Vagina (tissue), 2 donors: ENCODE measurements around the gene CCL5. TPM values are rescaled to one million over a fixed set of nuclear protein-coding genes. Genes with fewer than 3 reads are reported as not detected.

Experiments used
- DNase-seq, 2 donors: peaks; one replicate each; pipeline ENCODE4 v3.0.0-alpha.2; 2017; ENCODE audit errors: extremely low spot score in 2 of 2
- H3K27ac ChIP-seq: fragments of 200-600 bp; sonication (generic); one replicate; pipeline ENCODE4 v1.5.1; 2019
- H3K27me3 ChIP-seq: fragments of 200-600 bp; sonication (generic); one replicate; pipeline ENCODE4 v1.5.1; 2019
- H3K36me3 ChIP-seq, 2 donors: fragments of 200-600 bp; sonication (generic); one replicate each; pipeline ENCODE4 v1.5.1; 2017 to 2019
- H3K4me1 ChIP-seq: fragments of 200-600 bp; sonication (generic); one replicate; pipeline ENCODE4 v1.5.1; 2019
- H3K4me3 ChIP-seq, 2 donors: fragments of 200-600 bp; sonication (generic); 1 replicate in 1 of 2; 2 replicates in 1 of 2; pipeline ENCODE4 v1.5.1; 2016 to 2019
- H3K9me3 ChIP-seq: fragments of 200-600 bp; sonication (generic); one replicate; pipeline ENCODE4 v1.5.1; 2019
- CTCF ChIP-seq, 3 experiments: fragments of 450-650 bp in 2 of 3; fragments of 200-600 bp in 1 of 3; sonication (generic) in 1 of 3; IDR thresholded peaks; one replicate each; pipeline ENCODE4 v1.5.1; 2017 to 2019; ENCODE audit warnings: antibody characterized with exemption in 3 of 3, mild to moderate bottlenecking in 2 of 3, moderate library complexity in 2 of 3
- POLR2A ChIP-seq, 2 donors: fragments of 450-650 bp; IDR thresholded peaks; one replicate each; pipeline ENCODE4 v1.6.1; 2017; ENCODE audit warnings: antibody characterized with exemption in 2 of 2, mild to moderate bottlenecking in 2 of 2, moderate library complexity in 2 of 2
- POLR2AphosphoS5 ChIP-seq, 2 donors: sonication (generic); formaldehyde crosslinking; IDR thresholded peaks; one replicate each; pipeline ENCODE4 v1.9.0; 2017; ENCODE audit warnings: antibody characterized with exemption in 2 of 2, mild to moderate bottlenecking in 2 of 2, low read depth in 1 of 2; ENCODE audit not compliant: insufficient read depth in 1 of 2
- intact Hi-C: fragments of 100-400 bp; cut with DNase I; formaldehyde crosslinking; loops from one replicate; pipeline ENCODE4 v1.15.1; 2023
- total RNA-seq: library from RNA; depleted of rRNA; stranded (reverse); fragments of >200 nt; gene quantifications from one replicate; pipeline ENCODE4 v1.2.3, GENCODE V29; 2016

Gene CCL5
- total RNA-seq, 1 donor from 2014 or later: 4.9 TPM

- DNase-seq: no peak
- intact Hi-C loops: no loop called here
- H3K36me3 ChIP-seq: no peaks in the 10 kb centered on the region
- H3K4me1 ChIP-seq: no peaks in the 10 kb centered on the region
- TF ChIP-seq POLR2A (IDR thresholded peaks at IDR 0.05) (no peak), CTCF (IDR thresholded peaks at IDR 0.05) (no peak), POLR2AphosphoS5 (IDR thresholded peaks at IDR 0.05; ENCODE audit: insufficient read depth in 1 of 2, low read depth in 1 of 2) (no peak)
- H3K27ac ChIP-seq: no peak overlapping the region
- H3K9me3 ChIP-seq: no peaks in the 10 kb centered on the region
- H3K27me3 ChIP-seq: no peaks in the 10 kb centered on the region
- no peak overlapping the region for H3K4me3 ChIP-seq
Measured at GRCh38 chr17:35917519-35918213, 37.5 kb upstream of the CCL5 start.

- Histone ChIP-seq H3K9me3 (no peaks in the 10 kb centered on the region), H3K4me3 (no peak overlapping the region), H3K27me3 (no peaks in the 10 kb centered on the region), H3K4me1 (no peaks in the 10 kb centered on the region), H3K27ac (no peak overlapping the region), H3K36me3 (no peaks in the 10 kb centered on the region)
- intact Hi-C loops: no loop called here
- DNase-seq: no peak
- TF ChIP-seq CTCF (IDR thresholded peaks at IDR 0.05) (no peak), POLR2AphosphoS5 (IDR thresholded peaks at IDR 0.05; ENCODE audit: insufficient read depth in 1 of 2, low read depth in 1 of 2) (no peak), POLR2A (IDR thresholded peaks at IDR 0.05) (no peak)
Measured at GRCh38 chr17:35915153-35915964, 35.2 kb upstream of the CCL5 start.

- no peaks in the 10 kb centered on the region for H3K36me3 ChIP-seq
- H3K27ac ChIP-seq: no peak overlapping the region
- intact Hi-C loops: no loop called here
- no peak for DNase-seq
- no peaks in the 10 kb centered on the region for H3K9me3 ChIP-seq
- H3K4me3 ChIP-seq: no peak overlapping the region
- TF ChIP-seq POLR2A (IDR thresholded peaks at IDR 0.05) (no peak), CTCF (IDR thresholded peaks at IDR 0.05) (no peak), POLR2AphosphoS5 (IDR thresholded peaks at IDR 0.05; ENCODE audit: insufficient read depth in 1 of 2, low read depth in 1 of 2) (no peak)
- no peaks in the 10 kb centered on the region for H3K4me1 ChIP-seq
- no peaks in the 10 kb centered on the region for H3K27me3 ChIP-seq
Measured at GRCh38 chr17:35914354-35914753, 34.2 kb upstream of the CCL5 start.

DNA sequence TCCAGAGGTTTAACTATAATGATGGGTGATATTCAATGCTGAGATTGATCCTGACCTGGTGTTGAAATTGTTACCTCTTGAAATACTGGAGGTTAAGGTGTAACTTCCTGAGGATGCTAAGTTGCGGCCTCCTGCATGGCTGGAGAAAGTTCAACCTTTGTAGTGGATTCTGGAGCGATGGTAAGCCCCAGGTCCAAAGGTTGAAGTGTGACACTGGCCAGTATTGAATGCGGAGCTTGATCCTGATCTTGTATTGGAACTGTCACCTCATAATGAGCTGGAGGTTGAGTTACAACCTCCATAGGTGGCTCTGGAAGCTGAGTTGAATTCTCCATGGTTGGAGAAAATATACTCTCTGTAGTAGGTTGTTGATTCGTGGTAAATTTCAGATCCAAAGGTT lies 33.4 kb upstream of the CCL5 start:
- H3K4me1 ChIP-seq: no peaks in the 10 kb centered on the region
- H3K9me3 ChIP-seq: no peaks in the 10 kb centered on the region
- intact Hi-C loops: no loop called here
- TF ChIP-seq CTCF (IDR thresholded peaks at IDR 0.05) (no peak), POLR2A (IDR thresholded peaks at IDR 0.05) (no peak), POLR2AphosphoS5 (IDR thresholded peaks at IDR 0.05; ENCODE audit: insufficient read depth in 1 of 2, low read depth in 1 of 2) (no peak)
- H3K4me3 ChIP-seq: no peak overlapping the region
- H3K27me3 ChIP-seq: no peaks in the 10 kb centered on the region
- H3K36me3 ChIP-seq: no peaks in the 10 kb centered on the region
- DNase-seq: no peak
- no peak overlapping the region for H3K27ac ChIP-seq

- intact Hi-C loops: no loop called here
- TF ChIP-seq POLR2A (IDR thresholded peaks at IDR 0.05) (no peak), POLR2AphosphoS5 (IDR thresholded peaks at IDR 0.05; ENCODE audit: insufficient read depth in 1 of 2, low read depth in 1 of 2) (no peak), CTCF (IDR thresholded peaks at IDR 0.05) (no peak)
- H3K4me3 ChIP-seq: no peak overlapping the region
- no peaks in the 10 kb centered on the region for H3K27me3 ChIP-seq
- no peak overlapping the region for H3K27ac ChIP-seq
- no peaks in the 10 kb centered on the region for H3K9me3 ChIP-seq
- no peak for DNase-seq
- no peaks in the 10 kb centered on the region for H3K36me3 ChIP-seq
- no peaks in the 10 kb centered on the region for H3K4me1 ChIP-seq
Measured at GRCh38 chr17:35912942-35913341, 32.8 kb upstream of the CCL5 start.
